Epithelial cell of esophagus (primary cell): ENCODE data around the gene NEB.

Experiments
- DNase-seq: peaks from one replicate; pipeline ENCODE4 v3.0.0; 2010; ENCODE audit warnings: low read depth
- H3K4me3 ChIP-seq: 2 replicates; pipeline ENCODE4 v1.5.1; 2011; ENCODE audit warnings: mild to moderate bottlenecking, low read length, control low read depth
- CTCF ChIP-seq: IDR thresholded peaks from 2 replicates; pipeline ENCODE4 v1.5.1; 2011; ENCODE audit warnings: low read depth, mild to moderate bottlenecking, low read length, control low read depth, inconsistent platforms; ENCODE audit not compliant: insufficient read depth; ENCODE audit errors: missing control alignments

NEB gene

GRCh38 chr2:151506170-151506569 lies 228.1 kb downstream of the NEB start:
- DNase-seq, result no peak
- TF ChIP-seq CTCF, result no peak
- no peak overlapping the region for H3K4me3 ChIP-seq

GRCh38 chr2:151498178-151498577 lies 236.1 kb downstream of the NEB start:
- H3K4me3 ChIP-seq, result no peak overlapping the region
- TF ChIP-seq CTCF, result no peak
- no peak for DNase-seq

- no peak for DNase-seq
- no peak overlapping the region for H3K4me3 ChIP-seq
- TF ChIP-seq CTCF, result no peak
These were observed 242.8 kb downstream of the NEB start for GRCh38 chr2:151491496-151491895.

GRCh38 chr2:151490276-151490675 lies 244.0 kb downstream of the NEB start:
- no peak for TF ChIP-seq CTCF
- no peak for DNase-seq

GRCh38 chr2:151486053-151486452 lies 248.2 kb downstream of the NEB start:
- TF ChIP-seq CTCF, result no peak

More at GRCh38 chr2:151490276-151490675, 244.0 kb downstream of the NEB start:
- no peak overlapping the region for H3K4me3 ChIP-seq

GRCh38 chr2:151484100-151484499 lies 250.2 kb downstream of the NEB start:
- H3K4me3 ChIP-seq, result no peak overlapping the region
- no peak for TF ChIP-seq CTCF

More at GRCh38 chr2:151486053-151486452, 248.2 kb downstream of the NEB start:
- no peak for DNase-seq
- H3K4me3 ChIP-seq, result no peak overlapping the region

GRCh38 chr2:151483546-151483945 lies 250.7 kb downstream of the NEB start:
- no peak overlapping the region for H3K4me3 ChIP-seq
- TF ChIP-seq CTCF, result no peak
- no peak for DNase-seq

More at GRCh38 chr2:151484100-151484499, 250.2 kb downstream of the NEB start:
- DNase-seq, result no peak
